Measurements from ENCODE around the gene RNU2-1.

RNU2-1 gene

GRCh38 chr17:43224146-43224705 lies 9.6 kb downstream of the RNU2-1 start:
- no peaks in the 10 kb centered on the region for H3K9me3 Mint-ChIP-seq
- no peak overlapping the region for H3K4me3 Mint-ChIP-seq
- DNase-seq, result no peak
- peak overlapping the region; percentile 49 to 65 for H3K27ac Mint-ChIP-seq
- peaks cover 0 to 3% of the 10 kb centered on the region in 2 donors for H3K4me1 Mint-ChIP-seq (ENCODE audit: low read depth in 2 of 2)
- ATAC-seq (replicated peaks), result no peak
- peaks cover 2% of the 10 kb centered on the region for H3K36me3 Mint-ChIP-seq (ENCODE audit: insufficient read depth)
- H3K27me3 Mint-ChIP-seq, result no peaks in the 10 kb centered on the region

- DNase-seq (no peak), ATAC-seq (replicated peaks) (no peak)
- H3K27ac Mint-ChIP-seq, result no peak overlapping the region
- no peak overlapping the region for H3K4me3 Mint-ChIP-seq
- no peaks in the 10 kb centered on the region for H3K27me3 Mint-ChIP-seq
- no peaks in the 10 kb centered on the region for H3K9me3 Mint-ChIP-seq
- H3K36me3 Mint-ChIP-seq (ENCODE audit: insufficient read depth), result peaks cover 14% of the 10 kb centered on the region
- H3K4me1 Mint-ChIP-seq (ENCODE audit: low read depth in 2 of 2), result peaks cover 0 to 6% of the 10 kb centered on the region in 2 donors
Observed at GRCh38 chr17:43220511-43221125, 13.2 kb downstream of the RNU2-1 start.

GRCh38 chr17:43219746-43220380 lies 13.9 kb downstream of the RNU2-1 start:
- ATAC-seq (replicated peaks), result no peak
- Mint-ChIP-seq H3K4me1 (ENCODE audit: low read depth in 2 of 2) (peaks cover 0 to 6% of the 10 kb centered on the region in 2 donors), H3K27me3 (no peaks in the 10 kb centered on the region), H3K36me3 (ENCODE audit: insufficient read depth) (peaks cover 15% of the 10 kb centered on the region), H3K4me3 (no peak overlapping the region), H3K27ac (no peak overlapping the region), H3K9me3 (no peaks in the 10 kb centered on the region)
- no peak for DNase-seq

GRCh38 chr17:43219001-43219400 lies 14.8 kb downstream of the RNU2-1 start:
- H3K36me3 Mint-ChIP-seq (ENCODE audit: insufficient read depth), result peaks cover 15% of the 10 kb centered on the region
- ATAC-seq (replicated peaks), result no peak
- peak overlapping the region in 1 of 2 donors; percentile 62 for H3K27ac Mint-ChIP-seq

GRCh38 chr17:43217614-43218087 lies 16.1 kb downstream of the RNU2-1 start:
- no peaks in the 10 kb centered on the region for H3K9me3 Mint-ChIP-seq
- H3K27ac Mint-ChIP-seq, result no peak overlapping the region
- ATAC-seq (replicated peaks) (no peak), DNase-seq (no peak)
- no peaks in the 10 kb centered on the region for H3K27me3 Mint-ChIP-seq
- no peak overlapping the region for H3K4me3 Mint-ChIP-seq
- peaks cover 8 to 10% of the 10 kb centered on the region in 2 donors for H3K4me1 Mint-ChIP-seq (ENCODE audit: low read depth in 2 of 2)
- H3K36me3 Mint-ChIP-seq (ENCODE audit: insufficient read depth), result peaks cover 15% of the 10 kb centered on the region

More at GRCh38 chr17:43219001-43219400, 14.8 kb downstream of the RNU2-1 start:
- Mint-ChIP-seq H3K9me3 (no peaks in the 10 kb centered on the region), H3K4me1 (ENCODE audit: low read depth in 2 of 2) (peaks cover 0 to 3% of the 10 kb centered on the region in 2 donors), H3K27me3 (no peaks in the 10 kb centered on the region), H3K4me3 (no peak overlapping the region)
- no peak for DNase-seq

GRCh38 chr17:43216762-43217613 lies 16.8 kb downstream of the RNU2-1 start:
- ATAC-seq (replicated peaks) (no peak), DNase-seq (no peak)
- no peaks in the 10 kb centered on the region for H3K9me3 Mint-ChIP-seq
- peaks cover 15 to 17% of the 10 kb centered on the region in 2 donors for H3K4me1 Mint-ChIP-seq (ENCODE audit: low read depth in 2 of 2)
- H3K27me3 Mint-ChIP-seq, result no peaks in the 10 kb centered on the region
- H3K36me3 Mint-ChIP-seq (ENCODE audit: insufficient read depth), result peaks cover 15% of the 10 kb centered on the region
- no peak overlapping the region for H3K4me3 Mint-ChIP-seq
- H3K27ac Mint-ChIP-seq, result no peak overlapping the region

- no peak for DNase-seq
- H3K36me3 Mint-ChIP-seq (ENCODE audit: insufficient read depth), result peaks cover 21% of the 10 kb centered on the region
- H3K4me3 Mint-ChIP-seq, result no peak overlapping the region
- H3K9me3 Mint-ChIP-seq, result no peaks in the 10 kb centered on the region
- no peak overlapping the region for H3K27ac Mint-ChIP-seq
- H3K27me3 Mint-ChIP-seq, result no peaks in the 10 kb centered on the region
- peaks cover 17 to 19% of the 10 kb centered on the region in 2 donors for H3K4me1 Mint-ChIP-seq (ENCODE audit: low read depth in 2 of 2)
- ATAC-seq (replicated peaks), result no peak
Observed at GRCh38 chr17:43216369-43216761, 17.4 kb downstream of the RNU2-1 start.

GRCh38 chr17:43215341-43215740 lies 18.4 kb downstream of the RNU2-1 start:
- DNase-seq (no peak), ATAC-seq (replicated peaks) (no peak)
- Mint-ChIP-seq H3K27me3 (no peaks in the 10 kb centered on the region), H3K4me1 (ENCODE audit: low read depth in 2 of 2) (peaks cover 23 to 25% of the 10 kb centered on the region in 2 donors), H3K36me3 (ENCODE audit: insufficient read depth) (peaks cover 28% of the 10 kb centered on the region), H3K4me3 (no peak overlapping the region), H3K27ac (no peak overlapping the region), H3K9me3 (no peaks in the 10 kb centered on the region)

- ATAC-seq (replicated peaks) (no peak), DNase-seq (no peak)
- no peaks in the 10 kb centered on the region for H3K9me3 Mint-ChIP-seq
- H3K36me3 Mint-ChIP-seq (ENCODE audit: insufficient read depth), result peaks cover 37% of the 10 kb centered on the region
- peak overlapping the region; percentile 93 to 96 for H3K4me3 Mint-ChIP-seq
- H3K27me3 Mint-ChIP-seq, result no peaks in the 10 kb centered on the region
- H3K27ac Mint-ChIP-seq, result peak overlapping the region in 1 of 2 donors; percentile 94
- H3K4me1 Mint-ChIP-seq (ENCODE audit: low read depth in 2 of 2), result peaks cover 23 to 30% of the 10 kb centered on the region in 2 donors
Observed at GRCh38 chr17:43213545-43213944, 20.2 kb downstream of the RNU2-1 start.

GRCh38 chr17:43212641-43213490 lies 20.9 kb downstream of the RNU2-1 start:
- ATAC-seq (replicated peaks) (no peak), DNase-seq (no peak)
- no peaks in the 10 kb centered on the region for H3K9me3 Mint-ChIP-seq
- H3K36me3 Mint-ChIP-seq (ENCODE audit: insufficient read depth), result peaks cover 37% of the 10 kb centered on the region
- no peaks in the 10 kb centered on the region for H3K27me3 Mint-ChIP-seq
- H3K4me3 Mint-ChIP-seq, result peak overlapping the region; percentile 93 to 96
- H3K27ac Mint-ChIP-seq, result peak overlapping the region; percentile 94 to 98
- H3K4me1 Mint-ChIP-seq (ENCODE audit: low read depth in 2 of 2), result peaks cover 23 to 30% of the 10 kb centered on the region in 2 donors

- Mint-ChIP-seq H3K27me3 (no peaks in the 10 kb centered on the region), H3K4me3 (peak within 1 kb of the TSS; percentile 93 to 96), H3K27ac (peak within 1 kb of the TSS; percentile 94 to 98), H3K4me1 (ENCODE audit: low read depth in 2 of 2) (peaks cover 23 to 30% of the 10 kb centered on the region in 2 donors), H3K9me3 (no peaks in the 10 kb centered on the region), H3K36me3 (ENCODE audit: insufficient read depth) (peaks cover 31% of the 10 kb centered on the region)
- peak; percentile 56 to 67 (median 61) for DNase-seq
- ATAC-seq (replicated peaks), result peak; percentile 90
Observed at GRCh38 chr17:43211480-43212402, 22.0 kb downstream of the RNU2-1 start, which contains the start of gene TMEM106A. TSS of gene TMEM106A (plus strand) at chr17:43211875. CDS start at chr17:43213042, 1,167 bp downstream.

- no peaks in the 10 kb centered on the region for H3K27me3 Mint-ChIP-seq
- H3K27ac Mint-ChIP-seq, result peak overlapping the region; percentile 94 to 98
- no peaks in the 10 kb centered on the region for H3K9me3 Mint-ChIP-seq
- ATAC-seq (replicated peaks), result no peak
- no peak for DNase-seq
- peaks cover 34% of the 10 kb centered on the region for H3K36me3 Mint-ChIP-seq (ENCODE audit: insufficient read depth)
- peak overlapping the region; percentile 93 to 96 for H3K4me3 Mint-ChIP-seq
- peaks cover 23 to 30% of the 10 kb centered on the region in 2 donors for H3K4me1 Mint-ChIP-seq (ENCODE audit: low read depth in 2 of 2)
Observed at GRCh38 chr17:43211123-43211479, 22.7 kb downstream of the RNU2-1 start.
